ENCODE data around the gene ZFC3H1. TPM values are rescaled to one million over a fixed set of nuclear protein-coding genes. Genes with fewer than 3 reads are reported as not detected.
"Not testable (repeated sequence)": the region's sequence is repeated elsewhere in the genome, so short reads cannot be mapped to it uniquely, and the experiment has no call there.

ZFC3H1 gene, protein sequence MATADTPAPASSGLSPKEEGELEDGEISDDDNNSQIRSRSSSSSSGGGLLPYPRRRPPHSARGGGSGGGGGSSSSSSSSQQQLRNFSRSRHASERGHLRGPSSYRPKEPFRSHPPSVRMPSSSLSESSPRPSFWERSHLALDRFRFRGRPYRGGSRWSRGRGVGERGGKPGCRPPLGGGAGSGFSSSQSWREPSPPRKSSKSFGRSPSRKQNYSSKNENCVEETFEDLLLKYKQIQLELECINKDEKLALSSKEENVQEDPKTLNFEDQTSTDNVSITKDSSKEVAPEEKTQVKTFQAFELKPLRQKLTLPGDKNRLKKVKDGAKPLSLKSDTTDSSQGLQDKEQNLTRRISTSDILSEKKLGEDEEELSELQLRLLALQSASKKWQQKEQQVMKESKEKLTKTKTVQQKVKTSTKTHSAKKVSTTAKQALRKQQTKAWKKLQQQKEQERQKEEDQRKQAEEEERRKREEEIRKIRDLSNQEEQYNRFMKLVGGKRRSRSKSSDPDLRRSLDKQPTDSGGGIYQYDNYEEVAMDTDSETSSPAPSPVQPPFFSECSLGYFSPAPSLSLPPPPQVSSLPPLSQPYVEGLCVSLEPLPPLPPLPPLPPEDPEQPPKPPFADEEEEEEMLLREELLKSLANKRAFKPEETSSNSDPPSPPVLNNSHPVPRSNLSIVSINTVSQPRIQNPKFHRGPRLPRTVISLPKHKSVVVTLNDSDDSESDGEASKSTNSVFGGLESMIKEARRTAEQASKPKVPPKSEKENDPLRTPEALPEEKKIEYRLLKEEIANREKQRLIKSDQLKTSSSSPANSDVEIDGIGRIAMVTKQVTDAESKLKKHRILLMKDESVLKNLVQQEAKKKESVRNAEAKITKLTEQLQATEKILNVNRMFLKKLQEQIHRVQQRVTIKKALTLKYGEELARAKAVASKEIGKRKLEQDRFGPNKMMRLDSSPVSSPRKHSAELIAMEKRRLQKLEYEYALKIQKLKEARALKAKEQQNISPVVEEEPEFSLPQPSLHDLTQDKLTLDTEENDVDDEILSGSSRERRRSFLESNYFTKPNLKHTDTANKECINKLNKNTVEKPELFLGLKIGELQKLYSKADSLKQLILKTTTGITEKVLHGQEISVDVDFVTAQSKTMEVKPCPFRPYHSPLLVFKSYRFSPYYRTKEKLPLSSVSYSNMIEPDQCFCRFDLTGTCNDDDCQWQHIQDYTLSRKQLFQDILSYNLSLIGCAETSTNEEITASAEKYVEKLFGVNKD (N-terminal part only)
- total RNA-seq (2014; rRNA removed; shearing (Covaris generic)) = 8.3 and 12.9 TPM in 2 replicates

DNA sequence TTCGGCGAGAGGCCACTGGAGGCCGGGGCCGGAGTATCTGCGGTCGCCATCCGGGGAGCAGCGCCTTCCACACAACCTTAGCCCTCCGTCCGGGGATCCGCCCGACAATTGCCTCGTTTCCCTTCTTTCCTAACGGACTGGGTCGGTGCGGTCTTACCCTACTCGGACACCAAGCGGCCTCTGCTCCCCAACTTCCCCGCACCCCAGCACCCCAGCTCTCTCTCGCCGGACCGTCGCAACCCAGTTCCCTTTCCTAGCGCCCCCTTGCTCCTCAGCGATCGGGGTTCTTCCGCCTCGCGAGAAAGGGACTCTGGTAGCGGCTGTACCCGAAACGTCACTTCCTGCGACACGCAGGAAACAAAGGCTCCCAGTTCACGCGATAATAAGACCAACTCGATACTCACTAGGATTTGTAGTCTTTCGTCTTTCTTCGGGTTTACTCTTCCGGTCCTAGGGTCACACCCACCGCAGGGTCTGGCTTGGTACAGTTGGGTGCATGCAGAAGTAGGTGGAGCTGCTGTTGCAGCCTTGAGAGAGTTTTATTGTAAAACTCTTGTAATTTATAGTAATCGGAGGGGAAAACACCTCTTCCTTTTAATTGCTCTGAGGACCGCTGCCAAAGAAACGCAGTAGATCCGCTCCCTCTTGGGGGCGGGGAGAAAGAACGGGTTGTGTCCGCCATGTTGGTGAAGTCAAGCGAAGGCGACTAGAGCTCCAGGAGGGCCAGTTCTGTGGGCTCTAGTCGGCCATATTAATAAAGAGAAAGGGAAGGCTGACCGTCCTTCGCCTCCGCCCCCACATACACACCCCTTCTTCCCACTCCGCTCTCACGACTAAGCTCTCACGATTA, at the start of gene ZFC3H1, which contains the start of gene THAP2:
Gene ZFC3H1, minus strand, starts transcription at position 288 of the 850 bp plus-strand sequence. Its CDS starts 238 bp downstream, at position 50.
Gene THAP2, plus strand, starts transcription at position 741 of the 850 bp plus-strand sequence. CDS start 209 bp downstream, outside the sequence.
- DNase-seq (ENCODE audit: low spot score) = peak; percentile 99

DNA sequence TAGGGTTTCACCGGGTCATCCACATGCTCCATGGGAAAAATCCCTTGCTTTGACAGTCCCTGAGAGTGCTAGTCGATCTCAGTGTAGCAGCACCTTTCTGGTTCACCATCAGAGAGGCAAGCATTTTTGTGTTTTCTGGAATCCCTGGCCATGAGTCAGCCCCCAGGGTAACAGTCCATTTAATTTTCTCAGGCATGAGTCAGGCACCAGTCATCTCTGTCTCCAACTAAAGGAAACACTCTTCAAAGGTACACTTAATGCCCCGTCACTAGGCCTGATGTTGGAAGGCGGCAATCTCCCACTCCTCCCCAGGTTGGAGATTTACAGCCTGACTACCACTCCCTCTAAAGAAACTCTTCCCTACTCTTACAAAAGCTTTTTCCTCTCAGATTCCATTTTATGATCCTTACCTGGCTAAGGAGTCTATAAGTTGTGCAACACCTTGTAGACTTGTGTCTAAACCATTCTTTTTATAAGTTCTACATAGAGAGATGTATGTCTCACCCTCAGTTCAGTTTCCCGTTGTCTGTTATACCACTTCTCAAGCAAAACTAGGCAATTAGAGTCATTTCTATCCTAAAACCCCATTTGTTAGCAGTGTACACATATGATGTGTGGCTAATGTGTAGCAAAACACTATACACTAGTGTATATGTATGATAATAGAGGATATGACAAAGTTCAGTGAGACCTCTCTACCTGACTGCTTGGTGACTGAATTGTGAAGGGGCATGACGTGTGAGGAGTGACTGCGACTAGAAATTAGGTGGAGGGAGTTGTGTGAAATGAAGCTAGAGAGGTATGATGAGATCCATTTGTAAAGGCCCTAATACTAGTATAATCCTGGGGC, 46.9 kb upstream of the ZFC3H1 start:
- peak; percentile 92 for DNase-seq (ENCODE audit: low spot score)

- no peak for DNase-seq (ENCODE audit: low spot score)
These were observed 45.0 kb upstream of the ZFC3H1 start for GRCh38 chr12:71708658-71709057.

DNA sequence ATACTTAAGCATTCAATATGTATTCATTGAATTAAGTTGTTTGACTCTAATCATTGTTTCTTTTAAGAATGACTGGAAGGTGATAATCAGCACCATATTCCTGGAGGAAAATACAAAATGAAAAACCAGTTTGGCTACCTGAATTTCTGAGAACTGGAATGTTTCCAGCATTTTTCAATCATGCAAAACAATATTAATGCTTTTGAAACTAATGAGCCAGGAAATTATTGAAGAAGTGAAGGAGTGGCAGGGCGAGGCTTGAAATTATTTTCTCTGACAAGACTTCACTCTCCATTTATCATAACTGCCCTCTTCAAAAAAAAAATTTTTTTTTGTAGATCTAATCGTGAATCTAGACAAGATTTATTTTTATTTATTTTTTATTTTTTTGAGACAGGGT, 41.3 kb upstream of the ZFC3H1 start:
- DNase-seq (ENCODE audit: low spot score) = no peak

DNA sequence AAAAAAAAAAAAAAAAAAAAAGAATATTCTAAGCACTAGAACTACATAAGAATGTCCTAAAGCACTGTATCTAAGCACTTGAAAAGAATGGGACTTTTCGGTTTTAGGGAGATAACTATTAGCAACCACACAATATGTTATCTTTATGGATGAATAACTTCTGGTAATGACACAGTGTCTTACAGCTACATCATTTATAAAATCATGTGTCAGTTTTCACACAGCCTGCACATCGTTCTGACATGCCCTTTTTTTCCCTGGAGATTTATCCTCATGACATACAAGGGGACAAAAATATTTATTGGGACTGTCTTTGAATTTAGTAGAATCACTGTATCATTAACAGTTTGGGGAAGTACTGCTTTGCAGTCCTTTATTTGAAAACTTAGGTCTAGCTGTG, 39.6 kb upstream of the ZFC3H1 start:
- DNase-seq (ENCODE audit: low spot score) = no peak

DNA sequence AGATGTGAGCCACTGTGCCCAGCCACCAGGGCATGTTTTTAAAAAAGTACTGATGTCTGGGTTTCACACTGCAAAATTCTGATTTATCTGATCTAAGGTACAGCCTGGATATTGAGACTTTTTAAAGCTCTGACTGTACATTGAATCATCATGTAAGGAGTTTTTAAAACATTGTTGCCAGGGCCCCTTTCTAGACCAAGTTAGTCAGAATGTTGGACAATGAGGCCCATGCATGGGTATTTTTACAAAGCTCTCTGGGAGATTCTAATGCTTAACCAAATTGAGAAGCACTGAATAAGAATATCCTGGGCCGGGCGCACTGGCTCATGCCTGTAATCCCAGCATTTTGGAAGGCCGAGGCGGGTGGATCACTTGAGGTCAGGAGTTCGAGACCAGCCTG, 38.9 kb upstream of the ZFC3H1 start:
- DNase-seq (ENCODE audit: low spot score) = no peak

DNA sequence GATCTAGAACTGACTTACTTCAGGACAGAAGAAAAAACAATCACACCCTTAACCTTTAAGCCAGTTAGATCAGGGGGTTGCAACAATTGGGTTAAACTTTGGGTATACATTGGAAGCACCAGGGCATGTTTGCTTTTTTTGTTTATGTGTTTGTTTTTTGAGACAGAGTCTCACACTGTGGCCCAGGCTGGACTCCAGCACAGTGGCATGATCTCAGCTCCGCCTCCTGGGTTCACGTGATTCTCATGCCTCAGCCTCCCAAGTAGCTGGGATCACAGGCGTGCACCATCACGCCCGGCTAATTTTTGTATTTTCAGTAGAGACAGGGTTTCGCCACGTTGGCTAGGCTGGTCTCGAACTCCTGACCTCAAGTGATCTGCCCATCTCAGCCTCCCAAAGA, 38.5 kb upstream of the ZFC3H1 start:
- DNase-seq (ENCODE audit: low spot score) = not testable (repeated sequence)

- DNase-seq (ENCODE audit: low spot score) = no peak
These were observed 32.1 kb upstream of the ZFC3H1 start for GRCh38 chr12:71695782-71696181.

DNA sequence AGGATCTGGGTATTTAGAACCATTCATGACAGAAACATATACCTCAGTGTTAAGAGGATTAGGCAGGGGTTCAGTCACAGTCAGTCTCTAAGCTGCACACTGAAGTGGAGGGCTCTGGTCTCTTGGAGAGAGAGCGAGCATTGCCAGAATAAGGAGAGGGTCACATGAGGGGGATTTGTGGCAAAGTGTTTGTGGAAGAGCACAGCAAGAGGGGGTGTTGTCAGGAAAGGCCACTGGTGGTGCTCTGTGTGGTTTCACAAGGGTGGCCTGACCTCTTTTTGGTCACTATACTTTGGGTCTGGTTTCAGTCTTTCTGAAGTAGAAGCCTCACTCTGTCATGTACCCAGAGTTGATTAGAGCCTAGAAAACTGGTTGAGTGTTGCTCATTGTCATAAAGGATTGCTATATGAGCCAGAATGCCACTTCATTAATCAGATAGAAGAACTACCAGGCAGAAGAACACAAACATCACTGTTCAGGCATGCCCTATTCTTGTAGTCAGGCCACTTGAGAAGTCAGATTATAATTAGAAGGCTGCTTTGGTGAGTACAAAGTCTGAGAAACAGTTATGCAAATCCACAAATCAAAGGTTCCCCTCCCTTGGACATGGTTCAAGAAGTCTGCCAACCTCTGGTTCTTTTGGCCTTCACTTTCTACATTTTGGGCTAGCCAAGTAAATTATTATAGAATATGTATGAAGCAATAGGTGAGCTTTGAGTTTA, 30.6 kb upstream of the ZFC3H1 start:
- no peak for DNase-seq (ENCODE audit: low spot score)

- not testable (repeated sequence) for DNase-seq (ENCODE audit: low spot score)
These were observed 30.0 kb upstream of the ZFC3H1 start for GRCh38 chr12:71693651-71694050.

GRCh38 chr12:71693126-71693525, 29.5 kb upstream of the ZFC3H1 start:
- DNase-seq (ENCODE audit: low spot score) = no peak

GRCh38 chr12:71691504-71692129, 28.0 kb upstream of the ZFC3H1 start:
- no peak for DNase-seq (ENCODE audit: low spot score)

GRCh38 chr12:71688961-71689570, 25.4 kb upstream of the ZFC3H1 start:
- DNase-seq (ENCODE audit: low spot score) = no peak

DNA sequence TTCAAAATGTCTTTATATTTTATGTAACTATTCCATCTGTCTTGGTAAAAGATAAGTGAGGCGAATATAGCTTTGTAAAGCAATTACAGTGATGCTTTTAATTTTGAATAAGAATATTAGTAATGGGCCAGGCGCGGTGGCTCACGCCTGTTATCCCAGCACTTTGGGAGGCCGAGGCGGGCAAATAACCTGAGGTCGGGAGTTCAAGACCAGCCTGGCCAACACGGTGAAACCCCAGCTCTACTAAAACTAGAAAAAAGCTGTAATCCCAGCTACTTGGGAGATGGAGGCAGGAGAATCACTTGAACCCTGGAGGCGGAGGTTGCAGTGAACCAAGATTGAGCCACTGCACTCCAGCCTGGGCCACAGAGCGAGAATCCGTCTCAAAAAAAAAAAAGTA, 23.5 kb upstream of the ZFC3H1 start:
- not testable (repeated sequence) for DNase-seq (ENCODE audit: low spot score)

DNA sequence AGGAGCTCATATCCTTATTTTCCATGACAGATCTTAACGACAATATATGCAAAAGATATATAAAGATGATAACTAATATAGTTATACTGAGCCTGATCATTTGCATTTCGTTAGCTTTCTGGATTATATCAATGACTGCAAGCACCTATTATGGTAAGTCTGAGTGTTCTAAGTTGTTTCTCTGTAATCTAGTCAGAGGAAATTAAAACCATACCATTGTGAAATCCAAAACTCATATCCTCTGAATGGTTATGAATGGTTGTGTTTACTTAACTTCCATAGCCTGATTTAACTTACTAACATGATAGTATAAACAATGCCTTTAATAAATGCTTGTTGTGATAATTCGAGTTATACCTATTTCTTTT, 23.0 kb upstream of the ZFC3H1 start:
- DNase-seq (ENCODE audit: low spot score) = no peak

- DNase-seq (ENCODE audit: low spot score) = peak; percentile 75
These were observed 22.4 kb upstream of the ZFC3H1 start, which contains the start of gene TMEM19 for GRCh38 chr12:71685914-71686657. TSS of gene TMEM19 (plus strand) at chr12:71686082. CDS start at chr12:71686681, 599 bp downstream.

DNA sequence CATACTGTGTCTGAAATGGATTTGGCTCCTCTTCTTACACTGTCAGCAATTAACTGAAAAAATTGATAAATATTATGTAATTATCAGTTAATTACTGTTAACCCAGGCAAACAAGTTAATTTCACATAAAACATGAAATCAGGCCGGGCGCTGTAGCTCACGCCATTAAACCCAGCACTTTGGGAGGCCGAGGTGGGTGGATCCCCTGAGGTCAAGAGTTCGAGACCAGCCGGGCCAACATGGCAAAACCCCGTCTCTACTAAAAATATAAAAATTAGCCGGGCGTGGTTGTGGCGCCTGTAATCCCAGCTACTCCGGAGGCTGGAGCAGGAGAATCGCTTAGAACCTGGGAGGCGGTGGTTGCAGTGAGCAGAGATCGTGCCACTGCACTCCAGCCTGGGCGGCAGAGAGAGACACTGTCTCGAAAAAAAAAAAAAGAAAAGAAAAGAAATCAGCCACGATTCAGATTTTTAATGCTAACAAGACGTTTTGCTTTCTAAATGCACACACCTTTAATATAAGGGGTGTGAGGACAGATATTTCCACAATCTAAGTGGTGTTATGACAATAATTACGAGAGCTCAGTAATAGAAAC, 21.8 kb upstream of the ZFC3H1 start:
- no peak for DNase-seq (ENCODE audit: low spot score)

Measured in A172 (cell line).